ENCODE data around the gene OAF. TPM values are rescaled to one million over a fixed set of nuclear protein-coding genes. Genes with fewer than 3 reads are reported as not detected.
A peak's percentile ranks its signal among the peaks of the same experiment; 100 is the strongest.

The OAF gene
- total and polyA plus RNA-seq, 8 donors: 21.6 to 88.3 (median 45.6) TPM

DNA sequence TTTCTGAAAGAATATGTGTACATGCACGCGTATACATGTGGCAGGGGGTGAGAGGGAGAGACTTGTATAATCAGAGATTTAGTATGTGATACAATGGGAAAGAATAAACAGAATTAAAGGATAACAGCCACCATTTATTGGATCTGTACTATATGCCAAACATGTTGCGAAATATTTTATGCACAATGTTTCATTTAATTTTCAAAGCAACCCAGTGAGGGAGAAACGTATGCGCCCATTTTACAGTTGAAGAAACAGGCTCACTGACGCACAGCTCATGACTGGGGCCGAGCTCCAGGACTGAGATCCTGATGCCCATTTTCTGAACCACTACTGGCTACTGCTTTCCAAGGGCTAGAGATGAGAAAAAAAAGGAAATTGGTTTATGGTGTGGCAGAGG lies 3.3 kb upstream of the OAF start:
- FAIRE-seq: no peak
- TF ChIP-seq, protein P1, sequence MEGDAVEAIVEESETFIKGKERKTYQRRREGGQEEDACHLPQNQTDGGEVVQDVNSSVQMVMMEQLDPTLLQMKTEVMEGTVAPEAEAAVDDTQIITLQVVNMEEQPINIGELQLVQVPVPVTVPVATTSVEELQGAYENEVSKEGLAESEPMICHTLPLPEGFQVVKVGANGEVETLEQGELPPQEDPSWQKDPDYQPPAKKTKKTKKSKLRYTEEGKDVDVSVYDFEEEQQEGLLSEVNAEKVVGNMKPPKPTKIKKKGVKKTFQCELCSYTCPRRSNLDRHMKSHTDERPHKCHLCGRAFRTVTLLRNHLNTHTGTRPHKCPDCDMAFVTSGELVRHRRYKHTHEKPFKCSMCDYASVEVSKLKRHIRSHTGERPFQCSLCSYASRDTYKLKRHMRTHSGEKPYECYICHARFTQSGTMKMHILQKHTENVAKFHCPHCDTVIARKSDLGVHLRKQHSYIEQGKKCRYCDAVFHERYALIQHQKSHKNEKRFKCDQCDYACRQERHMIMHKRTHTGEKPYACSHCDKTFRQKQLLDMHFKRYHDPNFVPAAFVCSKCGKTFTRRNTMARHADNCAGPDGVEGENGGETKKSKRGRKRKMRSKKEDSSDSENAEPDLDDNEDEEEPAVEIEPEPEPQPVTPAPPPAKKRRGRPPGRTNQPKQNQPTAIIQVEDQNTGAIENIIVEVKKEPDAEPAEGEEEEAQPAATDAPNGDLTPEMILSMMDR (IDR thresholded peaks at IDR 0.05): no peak
- no peak for DNase-seq
- Histone ChIP-seq H3K9me3 (no peaks in the 10 kb centered on the region), H3K36me3 (no peaks in the 10 kb centered on the region), H3K27me3 (no peaks in the 10 kb centered on the region), H3K4me1 (peaks cover 17 to 36% (median 25%) of the 10 kb centered on the region in 3 donors), H3K27ac (peak overlapping the region in 2 of 4 donors; percentile 65 to 72), H3K4me3 (no peak overlapping the region)
- no peak for ATAC-seq
- 57 to 60% methylated on average over 7 of the region's 7 CpGs for WGBS, 2 donors
- intact Hi-C loops (cut with DNase I): no loop called here

DNA sequence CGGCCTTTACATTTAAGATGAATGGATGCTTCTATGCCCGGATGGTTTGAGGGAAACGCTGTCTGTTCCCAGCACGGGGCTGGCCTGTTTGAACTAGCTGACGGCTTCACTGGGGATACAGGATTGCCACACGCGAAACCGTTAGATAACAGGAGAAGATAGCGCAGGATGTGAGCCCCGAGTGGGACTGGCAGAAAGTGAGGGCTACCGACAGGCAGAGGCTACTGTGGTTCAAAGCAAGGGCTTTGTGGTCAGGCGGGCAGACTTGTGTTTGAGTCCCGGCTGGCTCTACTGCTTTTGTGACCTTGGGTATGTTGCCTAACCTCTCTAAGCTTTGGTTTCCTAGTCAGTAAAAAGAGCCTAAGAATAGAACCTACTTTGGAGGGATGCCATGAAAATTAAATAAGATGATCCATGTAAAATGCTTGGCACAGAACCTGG lies 2.8 kb upstream of the OAF start:
- TF ChIP-seq, protein P1 (IDR thresholded peaks at IDR 0.05): no peak
- H3K27ac ChIP-seq: peak overlapping the region in 3 of 4 donors; percentile 43 to 72 (median 65)
- peak in 3 of 6 donors; percentile 45 to 69 (median 56) for DNase-seq
- no peaks in the 10 kb centered on the region for H3K9me3 ChIP-seq
- peaks cover 17 to 40% (median 25%) of the 10 kb centered on the region in 3 donors for H3K4me1 ChIP-seq
- 9 to 10% methylated on average over 13 of the region's 13 CpGs for WGBS, 2 donors
- H3K27me3 ChIP-seq: no peaks in the 10 kb centered on the region
- peak; percentile 46 to 57 (median 50) for ATAC-seq
- no peaks in the 10 kb centered on the region for H3K36me3 ChIP-seq
- intact Hi-C loops (cut with DNase I): no loop called here
- no peak for FAIRE-seq
- H3K4me3 ChIP-seq: no peak overlapping the region

DNA sequence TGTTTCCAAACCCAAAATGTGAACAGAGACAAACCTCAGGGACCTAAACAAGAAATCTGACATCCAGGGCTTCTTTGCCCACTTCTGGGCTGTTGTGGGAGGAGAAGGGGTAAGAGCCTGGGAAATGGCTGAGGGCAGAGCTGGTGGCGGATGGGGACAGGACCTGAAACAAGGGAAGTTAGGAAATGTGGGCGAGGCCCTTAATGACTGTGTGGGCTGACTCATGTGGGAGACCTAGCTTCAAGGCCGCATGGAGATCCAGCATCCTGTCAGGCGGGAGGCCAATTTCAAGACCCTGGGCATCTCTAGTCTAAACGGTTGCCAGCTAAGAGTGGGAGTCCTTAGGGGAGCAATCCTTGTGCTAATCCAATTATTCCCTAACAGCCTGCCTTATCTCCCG lies 2.1 kb upstream of the OAF start:
- Histone ChIP-seq H3K4me3 (no peak overlapping the region), H3K27ac (peak overlapping the region in 2 of 4 donors; percentile 65 to 72), H3K4me1 (peaks cover 17 to 45% (median 25%) of the 10 kb centered on the region in 3 donors), H3K36me3 (no peaks in the 10 kb centered on the region), H3K27me3 (no peaks in the 10 kb centered on the region), H3K9me3 (no peaks in the 10 kb centered on the region)
- intact Hi-C loops (cut with DNase I): no loop called here
- DNase-seq (peak in 1 of 6 donors; percentile 54), FAIRE-seq (no peak), ATAC-seq (peak in 2 of 4 donors; percentile 3 to 31)
- TF ChIP-seq, protein P1 (IDR thresholded peaks at IDR 0.05): no peak
- 46 to 54% methylated on average over 6 of the region's 6 CpGs for WGBS, 2 donors

DNA sequence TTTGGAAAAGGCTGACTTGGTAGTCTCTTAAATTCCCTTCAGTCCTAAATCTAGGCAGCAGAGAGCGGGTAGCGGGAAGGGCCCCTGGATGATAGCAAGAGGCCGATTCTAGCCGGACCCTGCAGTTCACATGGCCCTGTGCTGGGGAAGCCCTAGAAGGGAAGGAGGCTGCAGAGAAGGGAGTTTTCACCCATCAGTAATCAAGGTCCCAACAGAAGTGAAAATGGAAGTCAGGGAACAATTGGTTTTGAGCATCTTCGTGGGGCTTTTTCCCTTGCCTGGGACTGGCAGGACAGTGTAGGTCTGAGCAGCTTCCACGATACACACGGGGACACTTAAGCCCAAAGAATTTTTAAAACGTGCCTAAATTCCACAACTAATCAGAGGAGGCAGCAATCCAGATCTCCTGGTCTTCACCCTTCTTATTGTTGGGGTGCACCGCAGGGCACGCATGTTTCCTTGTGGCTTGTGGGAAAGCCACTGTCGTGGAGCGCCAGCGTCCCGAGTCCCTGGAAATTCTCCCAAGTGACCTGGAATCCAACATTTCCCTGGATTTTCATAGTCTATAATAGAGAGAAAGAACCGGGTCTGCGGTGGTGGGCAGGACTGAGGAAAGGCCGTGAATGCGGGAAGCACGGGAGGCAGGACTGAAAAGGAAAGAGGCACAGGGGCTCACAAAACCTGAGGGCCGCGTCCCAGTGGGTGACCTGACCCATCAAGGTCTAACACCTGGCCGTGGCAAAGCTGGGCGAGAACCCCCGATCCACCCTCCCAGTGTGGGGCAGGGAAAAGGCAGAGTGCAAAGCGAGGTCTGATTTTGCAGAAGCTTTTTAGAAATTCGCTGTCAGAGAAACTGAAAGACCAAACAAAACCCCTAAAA lies 846 bp upstream of the OAF start:
- WGBS, 2 donors: 11 to 14% methylated on average over 26 of the region's 26 CpGs
- H3K4me1 ChIP-seq: peaks cover 17 to 49% (median 25%) of the 10 kb centered on the region in 3 donors
- H3K27me3 ChIP-seq: no peaks in the 10 kb centered on the region
- TF ChIP-seq, protein P1 (IDR thresholded peaks at IDR 0.05): no peak
- FAIRE-seq (no peak), ATAC-seq (peak in 3 of 4 donors; percentile 1 to 7 (median 2)), DNase-seq (no peak)
- peak overlapping the region; percentile 67 to 89 (median 80) for H3K27ac ChIP-seq
- no peaks in the 10 kb centered on the region for H3K9me3 ChIP-seq
- no peaks in the 10 kb centered on the region for H3K36me3 ChIP-seq
- intact Hi-C loops (cut with DNase I): no loop called here
- peak overlapping the region; percentile 48 to 76 (median 63) for H3K4me3 ChIP-seq
